Pancreas (tissue), 10 donors: Measurements from ENCODE around the gene LIMS1. TPM values are rescaled to one million over a fixed set of nuclear protein-coding genes. Genes with fewer than 3 reads are reported as not detected.

ENCODE experiments used
- ATAC-seq, 4 donors: fragments of 200-7000 bp; cut with Tn5 transposase; one replicate each; pipeline versions ENCODE4 v1.8.0 to v1.9.1; 2020; ENCODE audit warnings: mild to moderate bottlenecking in 4 of 4, moderate library complexity in 4 of 4
- DNase-seq, 6 donors: peaks; one replicate each; pipeline ENCODE4 v3.0.0-alpha.2; 2020
- FAIRE-seq: peaks from 2 replicates; lab custom pipeline; 2012; peaks lifted over from hg19 to GRCh38; lab: Jason Lieb, UNC
- H3K27ac ChIP-seq, 4 donors: fragments of 200-600 bp; sonication (generic); 1 replicate in 3 of 4; 2 replicates in 1 of 4; pipeline versions ENCODE4 v1.5.0 to v1.8.0; 2020
- H3K27me3 ChIP-seq, 4 donors: fragments of 200-600 bp; one replicate each; pipeline ENCODE4 v1.8.0; 2021
- H3K36me3 ChIP-seq, 3 donors: fragments of 200-600 bp; sonication (generic) in 1 of 3; one replicate each; pipeline versions ENCODE4 v1.5.0 to v1.8.0; 2020 to 2021
- H3K4me1 ChIP-seq, 3 donors: fragments of 200-600 bp; one replicate each; pipeline ENCODE4 v1.8.0; 2021
- H3K4me3 ChIP-seq, 4 donors: fragments of 200-600 bp; sonication (generic) in 2 of 4; one replicate each; pipeline versions ENCODE4 v1.5.0 to v1.8.0; 2020 to 2021
- H3K9me3 ChIP-seq, 4 donors: fragments of 200-600 bp; one replicate each; pipeline ENCODE4 v1.8.0; 2021
- CTCF ChIP-seq, 4 donors: fragments of 200-600 bp; sonication (generic) in 3 of 4; IDR thresholded peaks; one replicate each; pipeline versions ENCODE4 v1.5.0 to v1.8.0; 2021; ENCODE audit warnings: antibody characterized with exemption in 4 of 4
- WGBS, 2 donors: extraction: QIAGEN DNeasy Blood & Tissue Kit; methylation state at CpG; one replicate each; pipeline ENCODE4 v1.1.7; 2013; 5-methylcytosine and 5-hydroxymethylcytosine counted together
- intact Hi-C, 3 donors: fragments of 100-400 bp; cut with DNase I; formaldehyde crosslinking; loops; one replicate each; pipeline versions ENCODE4 v1.11.1 to v1.14.2; 2022
- polyA plus RNA-seq, 2 donors: library from polyadenylated mRNA; stranded (reverse); fragments of 200-250 nt; gene quantifications; one replicate each; pipeline ENCODE4 v1.2.3, GENCODE V29; 2013
- total RNA-seq, 6 donors: library from RNA; stranded (reverse); fragmentation: NEBNext Ultra II Directional in 4 of 6; extraction: Animal tissue kit (Norgen Biotek cat#: 25700) in 4 of 6; gene quantifications; one replicate each; pipeline versions ENCODE4 v1.2.1 to v1.2.4, GENCODE V29; 2021 to 2023
- donor health status: healthy with polysubstance abuse.
- donor health status: DM: no; HTN: no; CAD: no; lungs with moderate emphysema.
- donor health status: DM: no; HTN: no; CAD: no.
- donor health status: control.
- donor health status: control.
- donor health status: Bipolar disorder and iron deficiency.
- donor health status: DM: yes; HTN: yes; CAD: no.
- donor health status: DM: no; HTN: no; CAD: no.
- donor health status: DM: no; HTN: no; CAD: no.
- donor health status: DM: yes; HTN: yes; CAD: no.

Gene LIMS1
- total and polyA plus RNA-seq, 8 donors: 7.9 to 45.7 (median 17.4) TPM

- ATAC-seq (no peak), FAIRE-seq (no peak), DNase-seq (no peak)
- no peak for TF ChIP-seq CTCF (IDR thresholded peaks at IDR 0.05)
- H3K27me3 ChIP-seq: no peaks in the 10 kb centered on the region
- no peak overlapping the region for H3K4me3 ChIP-seq
- 63 to 67% methylated on average over 5 of the region's 5 CpGs for WGBS, 2 donors
- intact Hi-C loops: no loop called here
- H3K4me1 ChIP-seq: peaks cover 0 to 12% (median 0%) of the 10 kb centered on the region in 3 donors
- H3K36me3 ChIP-seq: no peaks in the 10 kb centered on the region
- H3K9me3 ChIP-seq: no peaks in the 10 kb centered on the region
- H3K27ac ChIP-seq: no peak overlapping the region
These were observed 3.8 kb downstream of the LIMS1 start for GRCh38 chr2:108538000-108538625.

- intact Hi-C loops: no loop called here
- Histone ChIP-seq H3K9me3 (no peaks in the 10 kb centered on the region), H3K27ac (no peak overlapping the region), H3K4me1 (peaks cover 0 to 9% (median 0%) of the 10 kb centered on the region in 3 donors), H3K36me3 (no peaks in the 10 kb centered on the region), H3K4me3 (no peak overlapping the region), H3K27me3 (no peaks in the 10 kb centered on the region)
- no peak for TF ChIP-seq CTCF (IDR thresholded peaks at IDR 0.05)
- ATAC-seq (no peak), FAIRE-seq (no peak), DNase-seq (no peak)
- 87 to 89% methylated on average over 4 of the region's 4 CpGs for WGBS, 2 donors
These were observed 7.2 kb downstream of the LIMS1 start for GRCh38 chr2:108541451-108541850.

GRCh38 chr2:108542071-108542470 is 7.8 kb downstream of the LIMS1 start:
- ATAC-seq: no peak

GRCh38 chr2:108547606-108548005 is 13.3 kb downstream of the LIMS1 start:
- intact Hi-C loops: no loop called here
- FAIRE-seq: no peak
- 74 to 77% methylated on average over 5 of the region's 5 CpGs for WGBS, 2 donors

More at GRCh38 chr2:108542071-108542470, 7.8 kb downstream of the LIMS1 start:
- TF ChIP-seq CTCF (IDR thresholded peaks at IDR 0.05): no peak
- 48 to 59% methylated on average over 4 of the region's 4 CpGs for WGBS, 2 donors
- intact Hi-C loops: no loop called here
- Histone ChIP-seq H3K36me3 (no peaks in the 10 kb centered on the region), H3K27me3 (no peaks in the 10 kb centered on the region), H3K4me3 (no peak overlapping the region), H3K27ac (no peak overlapping the region), H3K9me3 (no peaks in the 10 kb centered on the region), H3K4me1 (peaks cover 0 to 2% (median 0%) of the 10 kb centered on the region in 3 donors)
- no peak for DNase-seq
- FAIRE-seq: no peak

More at GRCh38 chr2:108547606-108548005, 13.3 kb downstream of the LIMS1 start:
- Histone ChIP-seq H3K9me3 (no peaks in the 10 kb centered on the region), H3K27me3 (no peaks in the 10 kb centered on the region), H3K36me3 (no peaks in the 10 kb centered on the region), H3K27ac (no peak overlapping the region), H3K4me3 (no peak overlapping the region), H3K4me1 (peaks cover 0 to under 1% (median 0%) of the 10 kb centered on the region in 3 donors)
- DNase-seq (no peak), ATAC-seq (no peak)
- no peak for TF ChIP-seq CTCF (IDR thresholded peaks at IDR 0.05)
